KOPT-K1 (cell line): ENCODE measurements around the gene SEC24D.
"Not testable (repeated sequence)": the region's sequence is repeated elsewhere in the genome, so short reads cannot be mapped to it uniquely, and the experiment has no call there.

Experiments
- H3K27ac ChIP-seq: fragments of 200-600 bp; sonication (generic); 2 replicates; pipeline ENCODE4 v1.5.1; 2016; ENCODE audit warnings: antibody characterized with exemption, mild to moderate bottlenecking, low read depth, low read length; ENCODE audit not compliant: poor library complexity, severe bottlenecking
- H3K36me3 ChIP-seq: fragments of 200-600 bp; sonication (generic); 2 replicates; pipeline ENCODE4 v1.5.1; 2017; ENCODE audit warnings: antibody characterized with exemption, mild to moderate bottlenecking, low read length, moderate library complexity; ENCODE audit not compliant: insufficient read depth
- H3K9me3 ChIP-seq: fragments of 200-600 bp; sonication (generic); 2 replicates; pipeline ENCODE4 v1.5.1; 2017; ENCODE audit warnings: antibody characterized with exemption, low read length, mild to moderate bottlenecking; ENCODE audit not compliant: insufficient read depth, poor library complexity, severe bottlenecking

Gene SEC24D

GRCh38 chr4:118807659-118808058 is 28.3 kb downstream of the SEC24D start:
- H3K27ac ChIP-seq, result no peak overlapping the region
- H3K9me3 ChIP-seq, result no peaks in the 10 kb centered on the region
- H3K36me3 ChIP-seq, result peaks cover 61% of the 10 kb centered on the region

- Histone ChIP-seq H3K27ac (no peak overlapping the region), H3K9me3 (no peaks in the 10 kb centered on the region), H3K36me3 (peaks cover 52% of the 10 kb centered on the region)
These were observed 32.7 kb downstream of the SEC24D start for GRCh38 chr4:118803253-118803652.

- H3K27ac ChIP-seq, result no peak overlapping the region
- peaks cover 57% of the 10 kb centered on the region for H3K36me3 ChIP-seq
- H3K9me3 ChIP-seq, result no peaks in the 10 kb centered on the region
These were observed 33.9 kb downstream of the SEC24D start for GRCh38 chr4:118801895-118802575.

- Histone ChIP-seq H3K9me3 (no peaks in the 10 kb centered on the region), H3K27ac (no peak overlapping the region), H3K36me3 (peaks cover 55% of the 10 kb centered on the region)
These were observed 36.5 kb downstream of the SEC24D start for GRCh38 chr4:118799231-118799942.

- no peak overlapping the region for H3K27ac ChIP-seq
- no peaks in the 10 kb centered on the region for H3K9me3 ChIP-seq
- H3K36me3 ChIP-seq, result peaks cover 55% of the 10 kb centered on the region
These were observed 37.3 kb downstream of the SEC24D start for GRCh38 chr4:118798658-118799057.

GRCh38 chr4:118797558-118798142 is 38.3 kb downstream of the SEC24D start:
- Histone ChIP-seq H3K9me3 (no peaks in the 10 kb centered on the region), H3K27ac (no peak overlapping the region), H3K36me3 (peaks cover 54% of the 10 kb centered on the region)

GRCh38 chr4:118791690-118792446 is 44.1 kb downstream of the SEC24D start:
- H3K27ac ChIP-seq, H3K9me3 ChIP-seq: not testable (repeated sequence)
- H3K36me3 ChIP-seq, result peaks cover 18% of the 10 kb centered on the region

- Histone ChIP-seq H3K9me3 (no peaks in the 10 kb centered on the region), H3K36me3 (peaks cover 6% of the 10 kb centered on the region; the same call in 1 of the 2 replicates), H3K27ac (no peak overlapping the region)
These were observed 45.4 kb downstream of the SEC24D start for GRCh38 chr4:118790544-118790943.

- Histone ChIP-seq H3K36me3 (no peaks in the 10 kb centered on the region), H3K27ac (no peak overlapping the region), H3K9me3 (no peaks in the 10 kb centered on the region)
These were observed 47.0 kb downstream of the SEC24D start for GRCh38 chr4:118788911-118789310.

GRCh38 chr4:118787844-118788380 is 48.0 kb downstream of the SEC24D start:
- H3K9me3 ChIP-seq, result no peaks in the 10 kb centered on the region
- no peak overlapping the region for H3K27ac ChIP-seq
- peaks cover 1% of the 10 kb centered on the region; the same call in 1 of the 2 replicates for H3K36me3 ChIP-seq

- H3K9me3 ChIP-seq, result no peaks in the 10 kb centered on the region
- H3K27ac ChIP-seq, result no peak overlapping the region
- peaks cover 7% of the 10 kb centered on the region; the same call in 1 of the 2 replicates for H3K36me3 ChIP-seq
These were observed 51.1 kb downstream of the SEC24D start for GRCh38 chr4:118784776-118785175.

- H3K27ac ChIP-seq, result no peak overlapping the region
- H3K9me3 ChIP-seq, result no peaks in the 10 kb centered on the region
- H3K36me3 ChIP-seq, result peaks cover 7% of the 10 kb centered on the region; the same call in 1 of the 2 replicates
These were observed 52.0 kb downstream of the SEC24D start for GRCh38 chr4:118783887-118784286.

GRCh38 chr4:118782886-118783285 is 53.0 kb downstream of the SEC24D start:
- H3K9me3 ChIP-seq, H3K36me3 ChIP-seq, H3K27ac ChIP-seq: not testable (repeated sequence)

- H3K9me3 ChIP-seq, H3K36me3 ChIP-seq, H3K27ac ChIP-seq: not testable (repeated sequence)
These were observed 58.3 kb downstream of the SEC24D start for GRCh38 chr4:118777649-118778048.
